ENCODE measurements around the gene FSD2.

FSD2 gene

GRCh38 chr15:82849556-82850512, 44.0 kb upstream of the FSD2 start:
- peak overlapping the region; percentile 56 for H3K4me2 ChIP-seq (ENCODE audit: low read length)

GRCh38 chr15:82848241-82848993, 42.5 kb upstream of the FSD2 start:
- no peak for TF ChIP-seq EZH2phosphoT487 (IDR thresholded peaks at IDR 0.05; ENCODE audit: borderline replicate concordance, low read length)
- TF ChIP-seq CTCF (IDR thresholded peaks at IDR 0.05; ENCODE audit: low read depth, low read length, poor library complexity, severe bottlenecking) = no peak
- no peaks in the 10 kb centered on the region; the same call in 1 of the 2 replicates for H3F3A ChIP-seq (ENCODE audit: control insufficient read depth, insufficient read depth)
- no peaks in the 10 kb centered on the region for H3K36me3 ChIP-seq (ENCODE audit: control insufficient read depth, low read length)
- peaks cover 32% of the 10 kb centered on the region for H3K4me1 ChIP-seq (ENCODE audit: control insufficient read depth, low read length)
- H3K4me2 ChIP-seq (ENCODE audit: low read length) = no peak overlapping the region
- H3K79me2 ChIP-seq (ENCODE audit: control insufficient read depth, low read length) = no peaks in the 10 kb centered on the region
- H3K9me2 ChIP-seq (replicated peaks; ENCODE audit: control insufficient read depth, low read length) = no peaks in the 10 kb centered on the region
- H3K4me3 ChIP-seq (ENCODE audit: low read length) = no peak overlapping the region
- no peaks in the 10 kb centered on the region for H3K27me3 ChIP-seq (ENCODE audit: control insufficient read depth, low read length)
- no peaks in the 10 kb centered on the region for H4K20me1 ChIP-seq (ENCODE audit: control insufficient read depth, insufficient read depth, low read depth, low read length)
- no peaks in the 10 kb centered on the region for H3K9me3 ChIP-seq (ENCODE audit: control insufficient read depth, insufficient read depth, low read length)
- H3K27ac ChIP-seq (ENCODE audit: low read depth, low read length) = no peak overlapping the region

More at GRCh38 chr15:82849556-82850512, 44.0 kb upstream of the FSD2 start:
- H3K9me3 ChIP-seq (ENCODE audit: control insufficient read depth, insufficient read depth, low read length) = no peaks in the 10 kb centered on the region
- H3K27ac ChIP-seq (ENCODE audit: low read depth, low read length) = no peak overlapping the region
- no peaks in the 10 kb centered on the region for H4K20me1 ChIP-seq (ENCODE audit: control insufficient read depth, insufficient read depth, low read depth, low read length)
- no peaks in the 10 kb centered on the region for H3K79me2 ChIP-seq (ENCODE audit: control insufficient read depth, low read length)
- no peaks in the 10 kb centered on the region for H3K36me3 ChIP-seq (ENCODE audit: control insufficient read depth, low read length)
- no peaks in the 10 kb centered on the region for H3K9me2 ChIP-seq (replicated peaks; ENCODE audit: control insufficient read depth, low read length)
- TF ChIP-seq CTCF (IDR thresholded peaks at IDR 0.05; ENCODE audit: low read depth, low read length, poor library complexity, severe bottlenecking) (peak; percentile 84), EZH2phosphoT487 (IDR thresholded peaks at IDR 0.05; ENCODE audit: borderline replicate concordance, low read length) (no peak)
- peak overlapping the region; percentile 32; the same call in 1 of the 2 replicates for H3K4me3 ChIP-seq (ENCODE audit: low read length)
- peaks cover 18% of the 10 kb centered on the region for H3K4me1 ChIP-seq (ENCODE audit: control insufficient read depth, low read length)
- H3K27me3 ChIP-seq (ENCODE audit: control insufficient read depth, low read length) = no peaks in the 10 kb centered on the region
- H3F3A ChIP-seq (ENCODE audit: control insufficient read depth, insufficient read depth) = no peaks in the 10 kb centered on the region; the same call in 1 of the 2 replicates

GRCh38 chr15:82847703-82848102, 41.8 kb upstream of the FSD2 start:
- Histone ChIP-seq H3K4me1 (ENCODE audit: control insufficient read depth, low read length) (peaks cover 33% of the 10 kb centered on the region), H3F3A (ENCODE audit: control insufficient read depth, insufficient read depth) (no peaks in the 10 kb centered on the region; the same call in 1 of the 2 replicates), H3K36me3 (ENCODE audit: control insufficient read depth, low read length) (no peaks in the 10 kb centered on the region), H3K4me3 (ENCODE audit: low read length) (no peak overlapping the region), H4K20me1 (ENCODE audit: control insufficient read depth, insufficient read depth, low read depth, low read length) (no peaks in the 10 kb centered on the region), H3K4me2 (ENCODE audit: low read length) (no peak overlapping the region), H3K79me2 (ENCODE audit: control insufficient read depth, low read length) (no peaks in the 10 kb centered on the region), H3K27ac (ENCODE audit: low read depth, low read length) (no peak overlapping the region), H3K9me3 (ENCODE audit: control insufficient read depth, insufficient read depth, low read length) (no peaks in the 10 kb centered on the region), H3K27me3 (ENCODE audit: control insufficient read depth, low read length) (no peaks in the 10 kb centered on the region), H3K9me2 (replicated peaks; ENCODE audit: control insufficient read depth, low read length) (no peaks in the 10 kb centered on the region)
- TF ChIP-seq CTCF (IDR thresholded peaks at IDR 0.05; ENCODE audit: low read depth, low read length, poor library complexity, severe bottlenecking) (no peak), EZH2phosphoT487 (IDR thresholded peaks at IDR 0.05; ENCODE audit: borderline replicate concordance, low read length) (no peak)

All from DOHH2 (cell line).